HG02588 (cell line): ENCODE data around the gene SZT2.
"Not testable (repeated sequence)": the region's sequence is repeated elsewhere in the genome, so short reads cannot be mapped to it uniquely, and the experiment has no call there.

Source experiments
- ATAC-seq: cut with Tn5 transposase; IDR thresholded peaks from one replicate; pipeline ENCODE4 v1.9.1; 2021; ENCODE audit warnings: mild to moderate bottlenecking, moderate library complexity; ENCODE audit not compliant: unreplicated experiment

SZT2 gene

GRCh38 chr1:43386676-43387075 is 3.0 kb upstream of the SZT2 start:
- ATAC-seq: no peak

DNA sequence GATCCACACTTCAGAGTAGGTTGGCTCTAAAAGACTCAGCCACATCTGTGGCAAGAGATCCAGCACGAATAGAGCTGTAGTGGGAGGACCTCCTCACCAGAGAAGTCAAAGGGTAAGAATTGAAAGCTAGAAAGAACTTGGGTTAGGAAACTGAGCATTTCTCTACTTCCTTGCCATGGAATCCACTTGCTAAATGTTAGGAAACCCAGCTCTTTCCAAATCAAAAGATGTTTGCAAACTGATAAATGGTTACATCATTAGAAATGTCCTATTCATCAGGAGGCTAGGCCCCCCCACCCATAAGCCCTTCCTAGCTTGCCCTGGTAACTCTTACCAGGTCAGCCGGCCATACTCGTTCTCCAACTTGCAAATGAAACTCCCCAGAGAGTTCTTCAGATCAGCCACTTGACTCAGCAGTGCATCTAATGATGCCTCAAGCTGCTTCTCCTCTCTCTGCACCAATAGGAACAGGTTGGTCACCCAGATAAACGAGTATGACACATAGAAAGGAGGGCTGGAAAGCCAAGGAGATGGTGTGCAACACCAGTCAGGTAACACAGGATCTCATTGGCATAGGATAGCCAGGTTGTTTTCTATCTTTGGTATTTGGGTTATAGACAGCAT is 1.6 kb upstream of the SZT2 start:
- no peak for ATAC-seq

- no peak for ATAC-seq
Measured at GRCh38 chr1:43388613-43389012, 1.1 kb upstream of the SZT2 start.

GRCh38 chr1:43392702-43393101 is 3.0 kb downstream of the SZT2 start:
- no peak for ATAC-seq

DNA sequence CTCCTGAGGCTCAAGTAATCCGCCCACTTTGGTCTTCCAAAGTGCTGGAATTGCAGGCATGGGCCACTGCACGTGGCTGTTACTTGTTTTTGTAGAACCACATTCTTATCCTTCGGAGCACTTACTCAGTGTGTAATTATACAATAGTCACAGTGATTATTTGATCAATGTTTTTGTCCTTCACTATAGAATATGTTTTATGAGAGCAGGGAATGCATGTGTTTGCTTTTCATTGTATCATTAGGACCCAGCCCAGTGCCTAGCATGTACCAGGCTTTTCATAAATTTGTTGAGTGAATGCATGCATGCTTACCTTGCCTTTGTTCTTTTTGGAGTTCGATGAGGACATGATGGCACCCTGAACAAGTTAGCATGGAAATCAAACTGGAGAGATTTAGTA is 5.8 kb downstream of the SZT2 start:
- ATAC-seq: no peak

- ATAC-seq: no peak
Measured at GRCh38 chr1:43396059-43396458, 6.4 kb downstream of the SZT2 start.

GRCh38 chr1:43398227-43398626 is 8.5 kb downstream of the SZT2 start:
- ATAC-seq: no peak

GRCh38 chr1:43400441-43400840 is 10.7 kb downstream of the SZT2 start:
- not testable (repeated sequence) for ATAC-seq

DNA sequence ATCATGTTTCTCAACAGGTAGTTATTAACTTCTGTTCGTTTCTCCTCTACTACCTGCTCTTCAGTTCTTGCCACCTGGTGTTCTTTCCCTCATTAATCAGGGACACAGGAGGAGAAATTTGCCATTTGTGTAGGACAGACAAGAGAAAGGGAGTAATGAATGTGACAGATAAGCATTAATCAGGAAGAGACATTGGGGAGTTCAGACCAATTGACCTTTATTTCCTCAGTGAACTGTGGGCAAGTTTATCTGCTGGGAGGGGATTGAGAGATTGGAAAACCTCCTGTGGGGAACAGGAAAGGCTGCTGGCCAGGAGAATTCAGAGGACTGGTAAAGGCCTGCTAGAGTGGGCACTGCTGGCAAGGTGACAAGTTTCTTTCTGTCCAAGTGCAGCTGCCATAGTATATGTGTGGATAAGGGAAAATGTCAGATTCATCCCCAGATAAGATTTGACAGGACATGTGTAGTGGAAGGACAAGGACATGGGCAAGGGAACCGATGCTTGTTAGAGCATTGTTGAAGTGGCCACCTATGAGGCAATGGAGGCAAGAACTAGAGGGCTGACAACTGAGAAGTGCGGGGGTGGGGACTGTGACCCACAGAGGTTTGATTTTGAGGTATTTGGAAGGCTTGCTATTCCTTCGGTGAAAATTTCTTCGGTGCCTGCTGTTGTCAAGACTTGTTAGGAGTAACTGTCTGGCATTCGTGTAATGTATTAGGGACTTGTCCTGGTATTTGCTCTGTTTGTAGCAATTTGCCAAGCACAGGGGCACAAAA is 12.6 kb downstream of the SZT2 start:
- no peak for ATAC-seq

DNA sequence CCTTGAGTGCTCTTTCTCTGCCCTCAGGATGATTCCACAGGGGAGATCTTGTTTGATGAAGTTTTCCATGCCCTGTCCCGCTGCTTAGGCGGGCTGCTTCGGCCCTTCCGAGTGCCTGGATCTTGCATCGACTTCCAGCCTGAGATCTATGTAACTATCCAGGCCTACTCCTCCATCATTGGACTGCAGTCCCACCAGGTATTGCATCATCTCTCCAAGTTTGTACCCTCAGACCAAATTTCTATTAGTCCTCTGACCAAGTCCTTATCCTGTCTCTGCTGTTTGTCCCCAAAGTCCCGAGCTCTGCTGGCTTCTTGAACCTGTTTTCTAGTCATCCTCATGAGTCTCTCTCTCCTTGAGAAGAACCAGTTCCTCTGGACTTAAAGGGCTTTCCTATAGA is 14.7 kb downstream of the SZT2 start:
- ATAC-seq: no peak

DNA sequence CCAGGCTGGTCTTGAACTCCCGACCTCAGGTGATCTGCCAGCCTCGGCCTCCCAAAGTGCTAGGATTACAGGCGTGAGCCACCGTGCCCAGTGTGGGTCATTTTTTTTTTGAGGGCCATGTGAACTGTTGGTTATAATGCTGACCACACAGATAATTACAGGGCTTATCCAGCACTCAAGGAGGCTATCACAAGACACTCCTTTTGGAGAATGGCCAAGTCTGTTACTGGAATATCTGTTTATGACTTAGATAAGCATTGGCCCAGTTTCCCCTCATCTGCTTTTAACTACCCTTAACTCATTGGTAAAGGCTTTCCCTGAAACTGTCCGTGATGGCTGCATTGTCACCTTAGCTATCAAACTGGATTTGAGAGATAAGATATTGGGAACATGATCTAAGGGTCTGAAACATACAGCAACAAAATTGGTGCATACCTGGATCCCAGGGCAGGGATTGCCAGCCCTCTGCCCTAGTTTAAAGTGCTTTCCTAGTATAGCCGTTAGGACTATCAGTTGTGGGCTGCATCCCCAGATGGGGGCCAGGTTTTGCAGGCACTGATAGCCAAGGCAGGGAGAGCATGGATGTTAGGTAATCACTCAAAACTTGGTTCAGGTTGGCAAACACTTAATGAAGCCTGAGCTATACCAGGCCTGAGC is 15.6 kb downstream of the SZT2 start:
- ATAC-seq: no peak

GRCh38 chr1:43405876-43406234 is 16.2 kb downstream of the SZT2 start:
- no peak for ATAC-seq

DNA sequence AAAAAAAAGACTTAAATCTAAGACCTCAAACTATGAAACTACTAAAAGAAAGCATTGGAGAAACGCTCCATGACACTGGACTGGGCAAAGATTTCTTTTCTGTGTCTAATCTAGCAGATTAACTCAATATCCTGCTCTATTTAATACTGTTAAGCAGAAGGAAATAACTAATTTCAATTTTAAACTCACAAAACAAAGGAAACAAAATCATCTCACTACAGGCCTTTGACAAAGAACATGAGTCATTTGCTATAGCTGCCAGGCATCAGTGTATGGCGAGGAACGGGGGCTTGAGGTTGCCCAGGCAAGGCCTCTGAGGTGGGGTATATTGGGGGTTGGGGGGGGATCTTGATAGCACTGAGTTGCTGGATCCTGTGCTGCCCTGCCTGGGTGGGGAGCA is 20.9 kb downstream of the SZT2 start:
- no peak for ATAC-seq

- ATAC-seq: not testable (repeated sequence)
Measured at GRCh38 chr1:43413426-43413825, 23.7 kb downstream of the SZT2 start.

- ATAC-seq: no peak
Measured at GRCh38 chr1:43414634-43415223, 25.0 kb downstream of the SZT2 start.

DNA sequence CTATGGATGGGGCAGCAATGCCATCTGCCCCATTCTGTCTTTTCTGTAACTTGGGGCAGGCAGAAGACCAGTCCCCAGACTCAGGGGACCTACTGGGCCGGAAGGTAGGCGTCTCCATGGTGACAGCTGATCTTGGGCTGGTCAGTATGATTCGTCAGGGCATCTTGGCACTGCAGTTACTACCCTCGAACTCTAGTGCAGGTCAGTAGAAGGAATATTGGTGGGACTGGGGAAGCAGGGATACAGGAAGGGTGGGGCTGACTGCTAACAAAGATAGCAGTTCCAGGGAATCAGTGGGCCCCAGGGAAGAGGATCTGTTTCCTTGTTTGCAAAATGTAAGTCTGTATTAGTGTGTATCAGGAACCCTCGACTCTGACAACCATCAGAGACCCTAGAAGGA is 26.2 kb downstream of the SZT2 start:
- no peak for ATAC-seq

GRCh38 chr1:43418858-43419257 is 29.2 kb downstream of the SZT2 start:
- ATAC-seq: no peak

DNA sequence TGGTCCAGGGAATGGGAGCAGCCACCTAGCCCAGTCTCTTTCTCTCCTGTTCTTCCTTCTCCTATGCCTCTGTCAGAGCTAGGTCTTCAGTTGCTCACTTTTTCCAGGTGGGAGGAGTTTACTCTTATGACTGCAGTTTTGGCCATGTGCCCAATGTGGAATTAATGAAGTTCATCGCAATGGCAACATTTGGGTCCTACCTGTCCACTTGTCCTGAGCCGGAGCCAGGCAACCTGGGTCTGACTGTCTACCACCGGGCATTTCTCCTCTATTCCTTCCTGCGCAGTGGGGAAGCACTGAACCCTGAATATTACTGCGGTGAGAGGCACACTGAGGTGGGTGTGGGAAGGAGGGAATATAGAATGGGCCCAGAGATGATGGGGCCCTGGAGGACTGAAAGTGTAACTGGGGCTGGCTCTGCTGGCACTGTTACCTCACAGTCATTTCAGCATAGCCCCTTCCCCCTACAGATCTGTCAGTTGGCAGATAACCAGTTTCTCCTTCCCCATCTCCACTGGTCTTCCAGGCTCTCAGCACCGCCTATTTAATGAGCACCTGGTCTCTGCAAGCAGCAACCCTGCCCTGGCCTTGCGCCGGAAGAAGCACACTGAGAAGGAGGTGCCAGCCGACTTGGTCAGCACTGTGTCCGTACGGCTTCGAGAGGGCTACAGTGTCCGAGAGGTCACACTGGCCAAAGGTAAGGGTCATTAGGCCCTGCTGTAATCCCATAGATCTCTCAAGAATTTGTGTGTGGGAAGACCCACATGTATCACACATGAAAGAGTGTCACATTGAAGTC is 30.1 kb downstream of the SZT2 start:
- ATAC-seq: no peak

DNA sequence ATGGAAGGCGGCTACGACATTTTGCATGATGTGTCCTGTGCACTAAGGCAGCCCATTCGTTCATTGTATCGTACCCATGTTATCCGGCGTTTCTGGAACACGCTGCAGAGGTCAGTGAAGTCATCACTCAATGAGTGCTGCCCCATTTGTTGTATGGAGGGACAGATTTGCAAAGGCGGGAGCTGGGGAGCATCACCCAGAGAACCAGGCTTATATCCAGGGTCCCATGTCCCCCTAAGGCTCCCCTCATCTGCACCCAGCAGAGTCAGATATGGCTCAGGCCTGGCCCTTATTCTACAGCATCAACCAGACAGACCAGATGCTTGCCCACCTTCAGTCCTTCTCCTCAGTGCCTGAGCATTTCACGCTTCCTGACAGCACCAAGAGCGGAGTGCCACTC is 31.2 kb downstream of the SZT2 start:
- no peak for ATAC-seq

DNA sequence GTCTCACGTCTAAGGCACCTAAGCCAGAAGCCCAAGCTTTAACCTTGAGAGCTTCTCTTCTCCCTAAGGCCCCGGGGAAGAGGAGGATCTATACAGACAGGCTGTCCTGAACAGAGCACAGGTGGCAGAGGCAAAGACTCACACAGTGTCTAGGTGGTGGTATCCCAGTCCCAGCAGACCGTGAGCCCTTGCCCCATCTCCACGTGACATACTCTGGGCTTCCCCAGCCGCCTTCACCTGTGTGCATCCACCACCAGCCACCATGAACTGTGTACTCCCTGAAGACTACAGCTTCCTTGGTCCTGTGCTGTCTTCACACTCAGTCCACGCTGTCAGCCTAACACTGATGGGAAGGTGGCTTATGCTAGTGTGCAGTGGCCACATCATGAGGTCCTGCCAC is 31.7 kb downstream of the SZT2 start:
- ATAC-seq: no peak
